HepG2 (cell line): ENCODE measurements around the gene INF2.

Experiments used
- EZH2 ChIP-seq: conservative IDR thresholded peaks from 2 replicates; pipeline ENCODE4 v1.6.1; 2012; ENCODE audit warnings: mild to moderate bottlenecking, low read depth, low read length, moderate library complexity
- HNRNPLL ChIP-seq: fragments of 200-400 bp; formaldehyde crosslinking; IDR thresholded peaks from 2 replicates; pipeline ENCODE4 v1.6.1; 2017; ENCODE audit warnings: mild to moderate bottlenecking, low read depth, low read length; ENCODE audit not compliant: poor library complexity, severe bottlenecking
- POLR2A ChIP-seq, 2 experiments: IDR thresholded peaks; 2 replicates each; pipeline ENCODE4 v1.6.1; 2011; ENCODE audit warnings: low read depth in 2 of 2, low read length in 2 of 2, mild to moderate bottlenecking in 1 of 2, moderate library complexity in 1 of 2; ENCODE audit not compliant: insufficient read depth in 1 of 2
- POLR2AphosphoS5 ChIP-seq: IDR thresholded peaks from 2 replicates; pipeline ENCODE4 v1.6.1; 2012; ENCODE audit warnings: low read depth, low read length
- TF ChIP-seq, protein P1 (sequence below): sonication (generic); formaldehyde crosslinking; conservative IDR thresholded peaks from 2 replicates; pipeline ENCODE4 v1.4.0; 2020; ENCODE audit warnings: missing genetic modification reagents
- TF ChIP-seq, protein P2 (sequence below): sonication (generic); formaldehyde crosslinking; IDR thresholded peaks from 2 replicates; pipeline ENCODE4 v1.5.0; 2020; ENCODE audit warnings: mild to moderate bottlenecking, missing genetic modification reagents, moderate library complexity
- TF ChIP-seq, protein P3 (sequence below): sonication (generic); formaldehyde crosslinking; IDR thresholded peaks from 2 replicates; pipeline ENCODE4 v1.4.0; 2020; ENCODE audit warnings: mild to moderate bottlenecking, low read depth, missing genetic modification reagents

DNA sequence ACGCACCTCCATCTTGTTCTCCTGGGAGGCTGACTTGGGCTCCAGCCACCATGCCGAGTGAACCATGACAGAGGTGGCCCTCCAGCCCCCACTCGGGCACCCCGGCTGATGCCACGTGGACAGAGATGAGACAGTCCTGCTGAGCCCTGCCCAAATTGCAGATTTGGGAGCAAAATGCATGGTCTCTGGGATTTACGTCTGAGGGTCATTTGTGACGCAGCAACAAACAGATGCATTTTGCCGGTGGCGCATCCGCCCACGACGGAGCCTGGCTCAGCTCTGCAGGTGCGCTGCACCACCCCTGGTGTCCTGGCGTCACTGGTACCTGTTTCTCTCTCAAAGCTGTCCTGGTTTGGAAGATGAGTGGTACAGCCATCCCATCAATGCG, 31.1 kb upstream of the INF2 start:
- TF ChIP-seq, protein P1, sequence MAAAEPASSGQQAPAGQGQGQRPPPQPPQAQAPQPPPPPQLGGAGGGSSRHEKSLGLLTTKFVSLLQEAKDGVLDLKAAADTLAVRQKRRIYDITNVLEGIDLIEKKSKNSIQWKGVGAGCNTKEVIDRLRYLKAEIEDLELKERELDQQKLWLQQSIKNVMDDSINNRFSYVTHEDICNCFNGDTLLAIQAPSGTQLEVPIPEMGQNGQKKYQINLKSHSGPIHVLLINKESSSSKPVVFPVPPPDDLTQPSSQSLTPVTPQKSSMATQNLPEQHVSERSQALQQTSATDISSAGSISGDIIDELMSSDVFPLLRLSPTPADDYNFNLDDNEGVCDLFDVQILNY (CRISPR knock-in tag) = no peak
- TF ChIP-seq EZH2 (no peak), HNRNPLL (no peak), POLR2AphosphoS5 (no peak), POLR2A (IDR thresholded peaks at IDR 0.05; ENCODE audit: insufficient read depth in 1 of 2, low read depth in 2 of 2, low read length in 2 of 2) (no peak)
- TF ChIP-seq, protein P2, sequence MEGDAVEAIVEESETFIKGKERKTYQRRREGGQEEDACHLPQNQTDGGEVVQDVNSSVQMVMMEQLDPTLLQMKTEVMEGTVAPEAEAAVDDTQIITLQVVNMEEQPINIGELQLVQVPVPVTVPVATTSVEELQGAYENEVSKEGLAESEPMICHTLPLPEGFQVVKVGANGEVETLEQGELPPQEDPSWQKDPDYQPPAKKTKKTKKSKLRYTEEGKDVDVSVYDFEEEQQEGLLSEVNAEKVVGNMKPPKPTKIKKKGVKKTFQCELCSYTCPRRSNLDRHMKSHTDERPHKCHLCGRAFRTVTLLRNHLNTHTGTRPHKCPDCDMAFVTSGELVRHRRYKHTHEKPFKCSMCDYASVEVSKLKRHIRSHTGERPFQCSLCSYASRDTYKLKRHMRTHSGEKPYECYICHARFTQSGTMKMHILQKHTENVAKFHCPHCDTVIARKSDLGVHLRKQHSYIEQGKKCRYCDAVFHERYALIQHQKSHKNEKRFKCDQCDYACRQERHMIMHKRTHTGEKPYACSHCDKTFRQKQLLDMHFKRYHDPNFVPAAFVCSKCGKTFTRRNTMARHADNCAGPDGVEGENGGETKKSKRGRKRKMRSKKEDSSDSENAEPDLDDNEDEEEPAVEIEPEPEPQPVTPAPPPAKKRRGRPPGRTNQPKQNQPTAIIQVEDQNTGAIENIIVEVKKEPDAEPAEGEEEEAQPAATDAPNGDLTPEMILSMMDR (CRISPR knock-in tag) = no peak
- TF ChIP-seq, protein P3, sequence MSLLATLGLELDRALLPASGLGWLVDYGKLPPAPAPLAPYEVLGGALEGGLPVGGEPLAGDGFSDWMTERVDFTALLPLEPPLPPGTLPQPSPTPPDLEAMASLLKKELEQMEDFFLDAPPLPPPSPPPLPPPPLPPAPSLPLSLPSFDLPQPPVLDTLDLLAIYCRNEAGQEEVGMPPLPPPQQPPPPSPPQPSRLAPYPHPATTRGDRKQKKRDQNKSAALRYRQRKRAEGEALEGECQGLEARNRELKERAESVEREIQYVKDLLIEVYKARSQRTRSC (CRISPR knock-in tag) = no peak
